GM20000 (cell line): ENCODE results near the gene CLUH.

ENCODE experiments used
- DNase-seq: peaks from one replicate; pipeline ENCODE4 v3.0.0; 2012; ENCODE audit warnings: low spot score
- TF ChIP-seq, protein P1 (sequence below): IDR thresholded peaks from 2 replicates; pipeline ENCODE4 v1.5.1; 2012; ENCODE audit warnings: mild to moderate bottlenecking, control low read depth; ENCODE audit errors: extremely low read depth, missing control alignments

The CLUH gene

DNA sequence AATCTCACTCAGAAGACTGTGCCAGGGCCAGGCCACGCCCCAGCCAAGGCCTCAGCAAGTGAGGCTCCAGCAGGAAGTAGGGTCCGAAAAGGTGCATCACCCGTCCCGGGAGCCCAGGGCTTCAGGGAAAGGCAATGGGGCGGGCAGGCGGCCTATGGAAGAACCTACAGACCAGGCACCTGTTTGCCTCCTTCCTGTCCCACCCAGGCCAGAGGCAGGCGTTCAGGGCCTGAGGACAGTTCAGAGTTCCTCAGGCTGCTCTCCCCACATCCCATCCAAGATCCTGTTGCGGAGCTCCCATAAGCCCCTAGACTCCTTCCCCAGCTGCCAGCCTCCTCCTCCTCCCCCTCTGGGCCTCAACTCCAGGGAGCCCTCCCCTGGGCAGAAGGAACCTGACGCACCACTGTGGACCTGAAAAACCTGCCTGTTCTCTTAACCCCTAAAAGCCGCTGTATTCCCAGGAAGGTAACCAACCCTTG is 2.3 kb downstream of the CLUH start:
- peak; percentile 80 for DNase-seq

DNA sequence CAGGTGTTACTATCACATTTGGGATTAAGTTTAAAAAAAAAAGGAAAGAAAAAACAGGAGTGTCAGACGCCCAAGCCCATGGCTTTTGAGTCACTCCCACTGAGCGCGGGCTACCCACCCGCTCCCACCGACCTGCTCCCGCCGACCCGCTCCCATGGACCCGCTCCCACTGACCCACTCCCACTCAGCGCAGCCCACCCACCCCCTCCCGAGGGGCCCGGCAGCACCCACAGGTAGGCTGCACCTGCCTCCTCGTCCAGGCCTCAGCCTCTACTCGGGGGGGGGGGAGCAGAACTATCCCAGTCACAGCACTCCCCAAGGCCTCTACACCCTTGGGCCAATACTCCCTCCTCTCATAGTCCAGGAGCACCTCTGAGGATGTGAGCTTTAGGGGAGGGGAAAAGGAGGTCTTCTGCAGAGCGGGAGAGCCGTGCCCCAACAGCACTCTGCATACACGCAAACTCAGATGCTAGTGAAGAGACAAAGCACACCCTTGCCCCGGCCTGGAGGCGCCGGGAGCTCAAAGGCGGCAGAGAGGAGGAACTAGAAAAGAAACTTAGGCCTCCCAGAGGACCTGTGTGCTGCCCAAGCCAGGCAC is 2.9 kb downstream of the CLUH start:
- TF ChIP-seq, protein P1, sequence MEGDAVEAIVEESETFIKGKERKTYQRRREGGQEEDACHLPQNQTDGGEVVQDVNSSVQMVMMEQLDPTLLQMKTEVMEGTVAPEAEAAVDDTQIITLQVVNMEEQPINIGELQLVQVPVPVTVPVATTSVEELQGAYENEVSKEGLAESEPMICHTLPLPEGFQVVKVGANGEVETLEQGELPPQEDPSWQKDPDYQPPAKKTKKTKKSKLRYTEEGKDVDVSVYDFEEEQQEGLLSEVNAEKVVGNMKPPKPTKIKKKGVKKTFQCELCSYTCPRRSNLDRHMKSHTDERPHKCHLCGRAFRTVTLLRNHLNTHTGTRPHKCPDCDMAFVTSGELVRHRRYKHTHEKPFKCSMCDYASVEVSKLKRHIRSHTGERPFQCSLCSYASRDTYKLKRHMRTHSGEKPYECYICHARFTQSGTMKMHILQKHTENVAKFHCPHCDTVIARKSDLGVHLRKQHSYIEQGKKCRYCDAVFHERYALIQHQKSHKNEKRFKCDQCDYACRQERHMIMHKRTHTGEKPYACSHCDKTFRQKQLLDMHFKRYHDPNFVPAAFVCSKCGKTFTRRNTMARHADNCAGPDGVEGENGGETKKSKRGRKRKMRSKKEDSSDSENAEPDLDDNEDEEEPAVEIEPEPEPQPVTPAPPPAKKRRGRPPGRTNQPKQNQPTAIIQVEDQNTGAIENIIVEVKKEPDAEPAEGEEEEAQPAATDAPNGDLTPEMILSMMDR: no peak
- DNase-seq: no peak

More for the DNA sequence above, 2.3 kb downstream of the CLUH start:
- TF ChIP-seq, protein P1: no peak

DNA sequence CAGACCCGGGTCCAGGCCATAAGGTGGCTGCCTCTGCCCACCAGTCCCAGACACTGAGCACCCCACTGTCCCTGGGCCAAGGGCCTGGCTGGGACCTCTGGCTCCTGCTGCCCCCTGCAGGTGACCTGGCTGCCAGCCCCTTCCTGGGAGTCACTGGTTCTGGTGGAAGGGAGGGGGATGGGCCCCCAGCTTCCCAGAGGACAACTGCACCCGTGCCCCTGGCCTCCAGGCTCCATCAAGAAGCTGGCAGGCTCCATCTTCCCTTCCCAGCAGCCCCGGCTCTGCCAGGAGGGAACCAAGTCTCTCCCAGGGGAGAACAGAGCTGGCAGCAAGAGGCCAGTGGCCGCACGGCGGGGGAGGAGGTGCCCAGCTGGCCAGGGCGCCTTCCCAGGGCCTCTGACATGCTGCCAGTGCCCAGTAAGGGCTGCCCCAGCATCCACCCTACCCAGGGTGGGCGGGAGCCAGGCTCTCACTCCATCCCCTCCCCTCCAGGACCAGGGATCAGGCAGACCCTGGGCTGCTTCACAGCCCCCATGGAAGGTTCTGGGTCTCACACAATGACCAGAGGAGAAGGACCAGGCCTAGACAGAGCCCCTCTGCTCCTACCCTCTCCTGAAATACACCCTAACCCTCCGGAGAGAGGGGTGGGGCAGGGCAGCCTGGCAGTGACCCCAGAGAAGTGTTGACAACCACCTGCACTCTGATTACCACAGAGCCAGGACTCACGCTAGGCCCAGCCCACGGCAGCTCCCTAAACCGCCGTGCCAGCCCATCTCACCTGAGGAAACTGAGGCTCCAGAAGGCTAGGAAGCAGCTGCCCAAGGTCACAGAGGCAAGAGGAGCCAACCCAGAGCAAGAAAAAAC is 3.6 kb downstream of the CLUH start:
- TF ChIP-seq, protein P1: peak; percentile 33
- DNase-seq: no peak

DNA sequence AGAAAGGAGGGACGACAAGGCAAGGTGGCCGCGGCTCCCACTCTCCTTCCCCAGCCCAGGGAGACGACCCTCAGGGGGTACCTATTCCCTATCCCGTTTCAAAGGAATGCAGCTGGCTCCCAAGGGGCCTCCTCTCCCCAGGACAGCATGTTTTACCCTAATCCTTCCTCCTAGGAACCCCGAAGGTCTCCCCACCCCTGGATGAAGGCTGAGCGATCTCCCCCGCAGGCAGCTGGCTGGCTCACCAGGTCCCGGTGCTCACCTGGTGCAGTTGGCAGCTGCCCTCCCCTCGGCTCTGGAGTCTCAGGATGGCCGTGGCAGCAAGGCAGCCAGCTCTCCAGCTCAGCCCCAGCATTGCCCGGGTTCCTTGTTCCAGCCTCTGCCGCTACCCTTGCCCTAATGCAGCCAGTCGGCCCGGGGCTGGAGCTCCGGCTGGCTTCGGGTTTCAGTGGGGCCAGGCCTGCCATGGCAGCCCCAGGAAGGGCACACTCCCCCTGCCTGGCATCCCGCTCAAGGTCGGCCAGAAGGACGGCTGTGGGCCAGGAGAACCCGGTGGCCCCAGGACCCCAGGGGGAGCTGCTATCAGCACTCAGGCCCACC is 4.6 kb downstream of the CLUH start:
- TF ChIP-seq, protein P1: no peak
- DNase-seq: no peak

DNA sequence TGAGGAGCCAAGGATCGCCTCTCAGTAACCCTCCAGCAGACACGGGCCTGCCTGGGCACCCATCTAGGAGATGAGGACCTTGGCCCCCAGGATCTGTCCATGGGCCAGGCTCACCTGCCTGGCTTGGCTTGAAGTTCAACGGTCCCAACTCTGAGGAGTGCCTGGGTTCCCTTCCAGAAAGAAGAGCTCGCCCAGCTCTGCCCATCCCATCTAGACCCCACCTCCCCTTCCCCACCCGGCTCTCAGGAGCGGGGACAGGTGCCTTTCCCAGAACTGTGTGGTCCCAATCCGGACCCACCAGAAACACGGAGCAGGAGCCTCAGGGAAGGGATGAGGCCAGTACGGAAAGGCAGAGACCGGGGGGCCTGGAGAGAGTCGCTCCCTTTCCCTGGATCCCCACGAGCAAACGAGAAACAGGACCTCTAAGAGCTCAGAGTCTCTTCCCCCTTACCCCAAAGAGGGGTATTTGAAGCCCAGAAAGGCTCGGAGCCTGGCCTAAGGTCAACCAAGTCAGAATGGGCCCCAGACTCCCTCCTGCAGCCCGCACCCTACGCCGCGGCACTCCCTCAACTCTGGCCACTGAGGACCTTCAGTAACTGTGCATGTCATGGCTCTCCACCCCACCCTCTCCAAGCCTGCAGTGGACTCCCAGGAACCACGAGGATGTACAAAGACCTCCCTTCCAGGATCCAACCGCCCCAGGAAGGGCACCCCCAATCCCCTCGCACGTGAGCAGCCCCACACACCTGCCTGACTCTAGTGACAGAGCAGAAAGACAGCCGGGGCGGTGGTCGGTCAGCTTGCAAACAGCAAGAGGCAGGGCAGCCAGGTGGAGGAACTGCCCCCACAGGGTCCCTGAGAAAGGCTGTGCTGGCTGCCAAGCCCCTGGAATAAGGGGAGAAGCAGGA is 5.4 kb downstream of the CLUH start:
- DNase-seq: no peak
- TF ChIP-seq, protein P1: no peak

DNA sequence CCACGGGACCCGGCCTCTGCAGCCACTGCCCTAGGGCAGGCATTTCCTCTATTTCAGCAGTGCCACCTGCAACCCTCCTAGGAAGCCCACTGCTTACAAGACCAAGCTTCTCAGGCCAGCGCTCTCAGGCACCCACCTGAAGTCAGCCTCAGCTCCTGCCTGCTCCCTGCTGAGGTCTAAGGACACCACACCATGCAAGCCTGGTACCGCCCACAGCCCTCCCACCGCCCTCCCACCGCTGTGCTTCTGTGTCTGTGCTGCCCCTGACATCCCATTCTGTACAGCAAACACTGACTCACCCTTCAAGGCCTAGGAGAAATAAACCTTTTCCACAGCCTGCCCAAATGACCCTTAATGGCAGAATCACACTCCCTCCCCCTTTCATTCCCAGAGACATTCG is 6.3 kb downstream of the CLUH start:
- TF ChIP-seq, protein P1: no peak
- no peak for DNase-seq
